NOMO-1 treated with DMSO at 0.1 percent for 48 hours (cell line): ENCODE data around the gene OR2A42.
"Not testable (repeated sequence)": the region's sequence is repeated elsewhere in the genome, so short reads cannot be mapped to it uniquely, and the experiment has no call there.

Experiments
- DNase-seq: peaks from one replicate; lab custom pipeline; 2025; ENCODE audit not compliant: unreplicated experiment; lab: John Stamatoyannopoulos, UW

Gene OR2A42

DNA sequence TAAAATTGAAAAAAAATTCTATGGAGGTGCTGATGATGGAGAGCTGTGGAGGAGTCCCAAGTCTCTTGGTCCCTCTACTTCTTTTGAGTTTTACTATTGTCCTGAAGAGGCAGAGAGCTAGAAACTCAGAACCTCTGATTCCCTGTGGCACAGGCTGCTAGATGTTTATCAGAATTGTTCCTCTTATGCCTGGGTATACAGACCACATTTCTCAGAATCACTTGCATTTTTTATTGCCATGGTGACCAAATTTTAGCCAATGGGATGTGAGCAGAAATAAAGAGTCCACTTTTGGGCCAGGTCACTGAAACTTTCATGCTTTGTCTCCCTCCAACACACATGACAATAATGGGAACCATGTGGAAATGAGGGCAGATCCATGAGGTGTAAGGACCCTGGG lies 15.7 kb downstream of the OR2A42 start:
- not testable (repeated sequence) for DNase-seq

DNA sequence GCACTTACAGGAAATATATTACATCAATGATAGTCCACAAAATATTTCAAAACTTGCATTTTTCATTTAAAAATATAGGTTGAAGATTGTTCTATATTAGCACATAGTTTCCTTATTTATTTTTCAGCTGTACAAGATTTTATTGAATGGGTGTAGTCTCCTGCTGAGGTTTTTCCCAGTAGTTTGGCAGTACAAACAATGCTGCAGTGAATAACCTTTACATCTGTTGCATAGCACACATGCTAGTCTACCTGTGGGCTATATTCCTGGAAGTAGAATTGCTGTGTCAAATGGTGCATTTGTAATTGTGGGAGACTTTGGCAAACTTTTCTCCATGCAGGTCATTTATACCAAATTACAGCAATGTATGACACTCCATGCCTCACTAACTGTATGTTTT lies 18.9 kb downstream of the OR2A42 start:
- DNase-seq = not testable (repeated sequence)

DNA sequence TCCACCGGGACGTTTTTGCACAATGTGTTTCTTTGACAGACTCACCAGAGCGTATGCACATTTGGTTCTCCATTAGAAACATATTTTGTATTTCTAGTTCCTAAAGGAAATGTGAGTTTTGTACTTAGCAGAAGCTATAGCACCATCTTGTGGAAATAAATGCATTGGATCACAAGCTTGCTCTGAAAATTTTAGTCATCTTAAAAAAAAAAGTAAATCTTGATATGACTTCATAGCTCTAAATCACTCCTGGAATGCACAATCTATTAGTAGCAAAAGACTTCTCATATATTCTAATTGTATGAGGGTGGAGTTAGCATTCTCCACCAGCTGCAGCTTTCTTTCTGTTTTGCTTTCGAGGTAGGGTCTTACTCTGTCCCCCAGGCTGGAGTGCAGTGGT lies 20.3 kb downstream of the OR2A42 start:
- DNase-seq = not testable (repeated sequence)

GRCh38 chr7:144218581-144218980 lies 20.8 kb downstream of the OR2A42 start:
- not testable (repeated sequence) for DNase-seq

DNA sequence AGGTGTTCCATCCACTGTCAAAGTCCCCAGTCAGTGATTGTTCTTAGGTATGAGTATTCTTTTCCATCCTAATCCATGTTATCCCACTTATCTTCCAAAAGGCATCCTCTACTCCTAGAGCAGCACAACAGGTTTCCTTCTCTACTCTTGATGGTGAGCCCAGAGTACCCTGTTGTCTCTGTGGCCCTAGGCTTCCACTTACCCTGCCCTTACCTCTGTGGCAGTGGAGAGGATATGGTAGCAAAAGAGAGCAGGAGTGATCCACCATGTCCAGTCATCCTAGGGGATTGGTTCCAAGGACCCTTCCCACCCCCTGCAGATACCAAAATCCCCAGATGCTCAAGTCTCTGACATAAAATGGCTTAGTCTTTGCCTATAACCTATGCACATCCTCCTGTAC lies 22.2 kb downstream of the OR2A42 start:
- not testable (repeated sequence) for DNase-seq

DNA sequence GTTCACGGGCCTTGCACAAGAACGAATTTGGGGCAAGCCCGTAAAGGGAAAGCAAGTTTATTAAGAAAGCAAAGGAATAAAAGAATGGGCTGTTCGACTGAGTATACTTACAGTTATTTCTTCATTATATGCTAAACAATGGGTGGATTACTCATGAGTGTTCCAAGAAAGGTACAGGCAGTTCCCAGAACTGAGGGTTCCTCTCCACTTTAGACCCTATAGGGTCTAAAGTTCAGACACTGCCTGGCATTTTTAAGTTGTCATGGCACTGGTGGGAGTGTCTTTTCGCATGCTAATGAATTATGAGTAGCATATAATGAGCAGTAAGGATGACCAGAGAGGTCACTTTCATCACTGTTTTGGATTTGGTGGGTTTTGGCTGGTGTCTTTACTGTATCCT lies 34.1 kb downstream of the OR2A42 start:
- DNase-seq = not testable (repeated sequence)

GRCh38 chr7:144203086-144203485 lies 36.3 kb downstream of the OR2A42 start:
- not testable (repeated sequence) for DNase-seq

DNA sequence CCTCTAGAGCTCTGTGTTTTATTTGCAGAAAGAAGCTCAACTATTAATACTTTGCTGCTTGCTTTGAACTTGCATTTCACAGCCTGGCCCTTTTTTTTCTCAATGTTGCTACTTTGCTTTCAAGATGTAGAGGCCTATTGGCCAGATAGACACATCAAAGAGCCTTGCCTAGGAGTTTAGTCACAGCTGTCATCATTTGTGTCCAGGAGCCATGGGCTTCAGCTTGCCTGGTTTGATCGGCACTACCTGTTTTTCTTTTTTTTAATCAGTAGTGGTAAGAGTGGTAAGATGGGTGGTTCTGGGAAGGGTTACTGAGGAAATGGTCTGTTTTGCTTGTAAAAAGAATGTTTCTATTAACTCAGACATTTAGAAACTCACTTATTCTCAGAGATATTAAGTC lies 37.4 kb downstream of the OR2A42 start:
- DNase-seq = not testable (repeated sequence)

- DNase-seq = not testable (repeated sequence)
Measured at GRCh38 chr7:144198934-144199333, 40.5 kb downstream of the OR2A42 start.

- DNase-seq = not testable (repeated sequence)
Measured at GRCh38 chr7:144195212-144195872, 44.1 kb downstream of the OR2A42 start, which contains the start of gene ARHGEF35. Gene ARHGEF35 (minus strand): TSS chr7:144195833. CDS start chr7:144188383, 7,450 bp downstream.

DNA sequence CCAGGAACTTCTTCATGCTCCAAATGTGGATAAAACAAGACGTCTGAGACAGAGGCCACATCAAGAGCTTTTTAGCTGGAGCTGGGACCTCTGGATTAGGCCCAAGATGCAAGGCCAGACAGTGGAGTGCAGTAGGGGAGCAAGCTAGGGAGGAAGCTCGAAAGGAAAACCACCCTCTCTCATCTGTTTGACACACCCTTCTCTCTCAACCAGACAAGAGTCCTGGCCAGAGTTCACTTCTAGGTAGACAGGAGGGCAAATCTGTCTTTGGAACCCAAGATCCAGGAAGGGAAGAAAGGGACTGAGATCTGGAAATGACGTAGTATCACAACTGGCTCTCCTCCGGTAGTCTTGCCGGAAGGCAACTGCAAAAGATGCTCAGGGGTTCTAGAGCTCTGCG lies 45.0 kb downstream of the OR2A42 start:
- DNase-seq = not testable (repeated sequence)

DNA sequence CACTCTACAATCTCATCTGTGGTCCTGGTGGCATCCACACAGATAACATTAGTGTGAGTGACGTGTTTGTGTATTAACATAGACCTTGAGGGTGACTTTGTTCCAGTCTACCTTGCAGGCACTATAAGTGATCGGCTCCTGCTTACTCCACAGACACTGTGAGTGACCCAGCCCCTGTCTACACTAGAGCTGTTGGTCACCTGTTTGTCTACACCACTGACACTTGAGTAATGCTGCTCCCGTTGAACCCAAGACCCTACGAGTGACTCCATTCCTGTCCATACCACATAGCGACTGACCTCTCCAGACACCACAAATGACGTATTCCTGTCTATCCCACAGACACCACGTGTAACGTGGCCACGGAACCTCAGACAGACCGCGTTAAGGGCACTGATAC lies 45.6 kb downstream of the OR2A42 start:
- not testable (repeated sequence) for DNase-seq

DNA sequence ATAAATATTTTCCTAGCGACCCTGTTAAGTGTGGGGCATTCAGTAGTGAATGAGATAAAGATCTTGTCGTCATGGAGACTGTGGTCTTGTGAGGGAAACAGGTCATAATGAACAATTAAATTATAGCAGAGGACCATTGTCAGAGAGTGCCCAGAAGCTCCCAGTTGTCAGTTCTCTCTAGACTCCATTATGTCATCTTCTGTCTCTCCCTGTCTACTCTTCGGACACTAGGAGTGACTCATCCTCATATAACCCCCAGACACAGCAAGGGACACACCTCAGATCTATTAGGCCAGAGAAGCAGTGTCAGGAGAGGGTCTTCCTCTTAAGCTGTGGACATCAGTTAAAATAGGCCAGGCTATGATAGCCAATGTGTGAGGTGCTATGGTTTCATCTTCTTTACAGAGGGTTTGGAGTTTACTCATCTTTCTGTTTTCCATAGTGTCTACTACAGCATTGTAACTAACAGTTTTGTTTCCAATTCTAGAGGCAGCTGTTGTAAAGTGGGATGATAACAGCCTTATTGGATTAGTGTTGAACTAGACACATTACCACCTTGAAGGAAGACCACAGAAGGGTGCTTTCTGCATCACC lies 50.7 kb downstream of the OR2A42 start:
- not testable (repeated sequence) for DNase-seq

DNA sequence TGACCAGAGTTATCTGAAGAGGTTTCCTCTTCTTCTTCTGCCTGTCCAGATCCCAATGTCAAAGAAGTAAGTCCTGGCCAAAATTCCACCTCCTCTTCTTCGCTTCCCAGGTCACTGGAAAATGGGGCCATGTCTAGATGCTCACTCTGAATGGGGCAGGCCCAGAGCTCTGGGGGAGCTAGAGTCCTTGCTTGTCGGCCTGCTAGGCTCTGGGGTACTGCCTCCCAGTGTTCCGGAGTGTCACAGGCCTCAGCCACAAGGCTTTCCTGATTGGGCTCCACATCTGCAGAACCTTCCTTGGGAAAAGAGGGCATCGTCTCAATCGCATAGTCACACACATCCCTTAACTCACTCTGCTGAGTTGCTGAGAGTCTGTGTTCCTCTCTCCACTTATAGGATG lies 51.6 kb downstream of the OR2A42 start:
- DNase-seq = not testable (repeated sequence)

DNA sequence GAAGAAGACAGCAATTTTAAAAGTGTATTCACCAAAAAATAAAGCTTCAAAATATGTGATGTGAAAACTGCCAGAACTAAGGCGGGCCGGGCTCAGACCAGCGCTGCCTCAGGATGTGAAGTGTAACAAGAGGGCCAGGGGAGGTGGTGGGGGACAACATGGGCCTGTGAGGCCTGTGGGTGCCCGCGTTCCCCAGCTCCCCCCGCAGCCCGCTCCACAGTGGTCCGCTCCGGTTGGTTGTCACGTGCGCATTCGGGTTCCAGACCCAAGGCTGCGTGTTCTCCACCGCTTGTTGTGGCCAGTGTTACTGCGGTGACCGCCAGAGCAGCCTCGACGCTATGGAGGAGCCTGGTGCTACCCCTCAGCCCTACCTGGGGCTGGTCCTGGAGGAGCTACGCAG lies 56.2 kb downstream of the OR2A42 start, which contains the start of gene CTAGE4:
Gene CTAGE4 (plus strand): TSS at position 301 of the 400 bp plus-strand sequence. CDS start 38 bp downstream, at position 339.
- not testable (repeated sequence) for DNase-seq

- not testable (repeated sequence) for DNase-seq
Measured at GRCh38 chr7:144179165-144179479, 60.3 kb downstream of the OR2A42 start.

- DNase-seq = not testable (repeated sequence)
Measured at GRCh38 chr7:144178380-144179164, 60.8 kb downstream of the OR2A42 start.
